Muscle layer of colon (tissue), 2 donors: ENCODE measurements around the gene FBLN2.

Experiments
- H3K27ac ChIP-seq: one replicate; pipeline ENCODE4 v1.7.0; 2013; ENCODE audit warnings: low read depth, mild to moderate bottlenecking, low read length, moderate library complexity
- H3K27me3 ChIP-seq, 2 donors: one replicate each; pipeline ENCODE4 v1.7.0; 2013; ENCODE audit warnings: low read length in 2 of 2, mild to moderate bottlenecking in 2 of 2; ENCODE audit not compliant: insufficient read depth in 2 of 2, control insufficient read depth in 1 of 2
- H3K36me3 ChIP-seq: one replicate; pipeline ENCODE4 v1.7.0; 2013; ENCODE audit warnings: mild to moderate bottlenecking, low read length; ENCODE audit not compliant: insufficient read depth
- H3K4me1 ChIP-seq: one replicate; pipeline ENCODE4 v1.7.0; 2013; ENCODE audit warnings: mild to moderate bottlenecking, low read length; ENCODE audit not compliant: insufficient read depth
- H3K4me3 ChIP-seq, 2 donors: one replicate each; pipeline ENCODE4 v1.7.0; 2013; ENCODE audit warnings: low read length in 2 of 2, low read depth in 1 of 2, mild to moderate bottlenecking in 1 of 2, moderate library complexity in 1 of 2
- H3K9ac ChIP-seq: one replicate; pipeline ENCODE4 v1.7.0; 2013; ENCODE audit warnings: low read length
- H3K9me3 ChIP-seq: one replicate; pipeline ENCODE4 v1.7.0; 2013; ENCODE audit warnings: mild to moderate bottlenecking, low read length
- donor health status: abdominal sarcoma.
- donor health status: Adenocarcinoma of cecum.

The FBLN2 gene

DNA sequence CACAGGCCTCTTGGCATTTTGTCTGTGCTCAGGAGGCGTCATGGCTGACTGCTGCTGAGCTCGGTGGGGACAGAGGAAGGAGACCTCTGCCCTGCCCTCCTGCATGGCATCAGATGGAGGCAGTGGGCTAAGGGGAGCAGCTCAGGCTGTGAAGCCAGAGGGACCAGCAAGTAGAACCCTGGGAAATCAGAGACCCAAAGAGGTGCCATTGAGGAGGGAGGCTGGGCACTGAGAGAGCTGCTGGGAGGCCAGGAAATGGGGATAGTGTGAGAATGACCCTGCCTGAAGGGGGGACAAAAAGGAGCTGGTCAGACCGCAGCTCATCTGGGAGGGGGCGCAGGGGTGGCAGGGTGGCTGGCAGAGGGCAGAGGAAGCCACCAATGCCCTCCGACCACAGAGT lies 136.8 kb downstream of the FBLN2 start:
- no peak overlapping the region for H3K27ac ChIP-seq
- no peak overlapping the region for H3K4me3 ChIP-seq
- H3K27me3 ChIP-seq = no peaks in the 10 kb centered on the region
- H3K4me1 ChIP-seq = no peaks in the 10 kb centered on the region
- no peaks in the 10 kb centered on the region for H3K36me3 ChIP-seq
- H3K9me3 ChIP-seq = no peaks in the 10 kb centered on the region
- H3K9ac ChIP-seq = no peak overlapping the region

DNA sequence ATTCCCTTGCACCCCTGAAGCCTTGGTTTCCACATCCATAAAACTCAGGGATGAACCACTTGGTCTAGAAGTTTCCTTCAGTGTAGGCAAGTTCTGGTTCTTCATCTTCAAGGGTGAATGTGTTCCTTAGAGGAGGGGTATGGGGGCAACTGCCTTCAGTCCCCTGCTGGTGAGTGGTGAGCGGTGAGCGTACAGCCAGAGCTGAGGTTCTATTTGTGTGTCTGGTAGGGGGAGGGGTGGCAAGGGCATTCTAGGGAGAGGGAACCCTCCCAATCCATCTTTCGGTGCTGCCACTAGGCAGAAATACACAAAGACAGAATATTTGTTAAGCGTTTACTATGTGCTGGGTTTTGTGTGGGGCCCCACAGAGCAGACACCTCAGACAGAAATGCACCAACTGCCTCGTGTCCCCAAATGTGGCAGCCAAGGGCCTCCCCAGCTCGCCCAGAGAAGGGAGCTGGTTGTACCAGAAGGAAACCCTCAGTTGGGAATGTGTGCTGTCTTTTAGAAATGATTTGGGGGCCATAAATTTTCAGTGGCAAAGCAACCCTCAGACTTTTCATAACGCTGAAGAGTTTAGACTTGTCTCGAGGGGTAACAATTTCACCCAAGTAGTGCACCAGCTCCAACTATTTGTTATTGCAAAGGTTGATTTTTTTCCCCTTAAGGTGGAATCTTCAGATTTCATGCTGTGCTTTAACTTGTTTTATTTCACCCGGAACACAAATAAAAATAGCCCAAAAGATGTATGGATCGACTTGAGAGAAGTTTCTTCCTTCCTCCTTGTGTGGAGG lies 137.6 kb downstream of the FBLN2 start:
- Histone ChIP-seq H3K4me3 (no peak overlapping the region), H3K27me3 (no peaks in the 10 kb centered on the region), H3K9me3 (no peaks in the 10 kb centered on the region), H3K9ac (no peak overlapping the region), H3K36me3 (no peaks in the 10 kb centered on the region), H3K27ac (no peak overlapping the region), H3K4me1 (no peaks in the 10 kb centered on the region)

DNA sequence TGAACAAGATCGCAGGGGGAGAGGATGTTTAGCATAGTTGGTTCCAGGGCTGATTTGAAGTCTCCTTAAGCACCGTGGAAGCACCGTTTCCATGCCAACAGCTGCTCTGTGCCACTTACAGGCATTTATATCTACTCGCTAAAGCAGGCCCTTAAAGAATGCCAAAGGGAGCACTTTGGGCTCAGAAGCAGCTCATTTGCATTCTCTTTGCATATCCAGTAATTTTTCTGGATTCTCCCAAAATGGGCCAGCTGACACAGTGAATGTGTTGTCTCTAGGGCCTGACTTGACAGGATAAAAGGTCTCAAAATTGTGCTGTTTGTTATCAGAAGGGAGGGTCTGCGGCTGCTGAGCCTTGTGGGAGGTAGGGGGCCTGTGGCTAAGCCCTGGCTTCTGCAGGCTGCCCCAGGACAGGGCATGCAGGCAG lies 138.6 kb downstream of the FBLN2 start:
- Histone ChIP-seq H3K4me1 (no peaks in the 10 kb centered on the region), H3K4me3 (no peak overlapping the region), H3K27me3 (no peaks in the 10 kb centered on the region), H3K9me3 (peaks cover 2% of the 10 kb centered on the region), H3K27ac (no peak overlapping the region), H3K9ac (no peak overlapping the region), H3K36me3 (no peaks in the 10 kb centered on the region)
